GM12864 (cell line): ENCODE data around the gene ZNF584.
"Not testable (repeated sequence)": the region's sequence is repeated elsewhere in the genome, so short reads cannot be mapped to it uniquely, and the experiment has no call there.

ENCODE experiments used
- DNase-seq: peaks from one replicate; pipeline ENCODE4 v3.0.0-alpha.2; 2011; ENCODE audit warnings: low read depth
- H3K4me3 ChIP-seq: 2 replicates; pipeline ENCODE4 v1.5.1; 2011; ENCODE audit warnings: mild to moderate bottlenecking, low read depth, low read length, control low read depth
- CTCF ChIP-seq: IDR thresholded peaks from 2 replicates; pipeline ENCODE4 v1.5.1; 2011; ENCODE audit warnings: low read depth, mild to moderate bottlenecking, moderate library complexity, low read length, control low read depth, inconsistent platforms; ENCODE audit errors: missing control alignments

The ZNF584 gene

GRCh38 chr19:58439576-58440554 lies 31.4 kb downstream of the ZNF584 start, which contains the start of gene ZNF132:
TSS of gene ZNF132 (minus strand) at chr19:58440153. CDS start at chr19:58439821, 332 bp downstream.
- DNase-seq: peak; percentile 99
- no peak for TF ChIP-seq CTCF
- peak within 1 kb of the TSS; percentile 75 for H3K4me3 ChIP-seq

- peak overlapping the region; percentile 75 for H3K4me3 ChIP-seq
- DNase-seq: no peak
- no peak for TF ChIP-seq CTCF
These were observed 32.1 kb downstream of the ZNF584 start for GRCh38 chr19:58440556-58440955.

GRCh38 chr19:58442986-58443385 lies 34.5 kb downstream of the ZNF584 start:
- H3K4me3 ChIP-seq, DNase-seq: not testable (repeated sequence)

- DNase-seq, H3K4me3 ChIP-seq: not testable (repeated sequence)
These were observed 40.4 kb downstream of the ZNF584 start for GRCh38 chr19:58448860-58449259.

GRCh38 chr19:58449980-58450379 lies 41.5 kb downstream of the ZNF584 start:
- not testable (repeated sequence) for H3K4me3 ChIP-seq, DNase-seq

- H3K4me3 ChIP-seq: peak overlapping the region; percentile 71
- no peak for DNase-seq
- TF ChIP-seq CTCF: no peak
These were observed 42.5 kb downstream of the ZNF584 start for GRCh38 chr19:58450856-58451357.

GRCh38 chr19:58451358-58452101 lies 43.1 kb downstream of the ZNF584 start, which contains the start of gene ZNF324B:
TSS of gene ZNF324B (plus strand) at chr19:58451622. CDS start at chr19:58453702, 2,080 bp downstream.
- TF ChIP-seq CTCF: no peak
- peak; percentile 91 for DNase-seq
- peak within 1 kb of the TSS; percentile 71 for H3K4me3 ChIP-seq

GRCh38 chr19:58453743-58454142 lies 45.3 kb downstream of the ZNF584 start:
- TF ChIP-seq CTCF: no peak
- no peak for DNase-seq
- no peak overlapping the region for H3K4me3 ChIP-seq
